Stomach (tissue), 4 donors: Measurements from ENCODE around the gene MAN2B1.

Experiments
- CTCF ChIP-seq, 7 experiments: fragments of 450-650 bp in 4 of 7; fragments of 200-600 bp in 3 of 7; sonication (generic) in 3 of 7; IDR thresholded peaks; one replicate each; pipeline ENCODE4 v1.5.1; 2016 to 2019; ENCODE audit warnings: antibody characterized with exemption in 7 of 7, control low read depth in 2 of 7, mild to moderate bottlenecking in 1 of 7
- POLR2A ChIP-seq, 4 donors: fragments of 450-650 bp; IDR thresholded peaks; one replicate each; pipeline ENCODE4 v1.6.1; 2016; ENCODE audit warnings: antibody characterized with exemption in 4 of 4, control low read depth in 2 of 4, mild to moderate bottlenecking in 1 of 4, moderate library complexity in 1 of 4
- POLR2AphosphoS5 ChIP-seq, 3 donors: sonication (generic); formaldehyde crosslinking; IDR thresholded peaks; one replicate each; pipeline ENCODE4 v1.6.1; 2016; ENCODE audit warnings: antibody characterized with exemption in 3 of 3

DNA sequence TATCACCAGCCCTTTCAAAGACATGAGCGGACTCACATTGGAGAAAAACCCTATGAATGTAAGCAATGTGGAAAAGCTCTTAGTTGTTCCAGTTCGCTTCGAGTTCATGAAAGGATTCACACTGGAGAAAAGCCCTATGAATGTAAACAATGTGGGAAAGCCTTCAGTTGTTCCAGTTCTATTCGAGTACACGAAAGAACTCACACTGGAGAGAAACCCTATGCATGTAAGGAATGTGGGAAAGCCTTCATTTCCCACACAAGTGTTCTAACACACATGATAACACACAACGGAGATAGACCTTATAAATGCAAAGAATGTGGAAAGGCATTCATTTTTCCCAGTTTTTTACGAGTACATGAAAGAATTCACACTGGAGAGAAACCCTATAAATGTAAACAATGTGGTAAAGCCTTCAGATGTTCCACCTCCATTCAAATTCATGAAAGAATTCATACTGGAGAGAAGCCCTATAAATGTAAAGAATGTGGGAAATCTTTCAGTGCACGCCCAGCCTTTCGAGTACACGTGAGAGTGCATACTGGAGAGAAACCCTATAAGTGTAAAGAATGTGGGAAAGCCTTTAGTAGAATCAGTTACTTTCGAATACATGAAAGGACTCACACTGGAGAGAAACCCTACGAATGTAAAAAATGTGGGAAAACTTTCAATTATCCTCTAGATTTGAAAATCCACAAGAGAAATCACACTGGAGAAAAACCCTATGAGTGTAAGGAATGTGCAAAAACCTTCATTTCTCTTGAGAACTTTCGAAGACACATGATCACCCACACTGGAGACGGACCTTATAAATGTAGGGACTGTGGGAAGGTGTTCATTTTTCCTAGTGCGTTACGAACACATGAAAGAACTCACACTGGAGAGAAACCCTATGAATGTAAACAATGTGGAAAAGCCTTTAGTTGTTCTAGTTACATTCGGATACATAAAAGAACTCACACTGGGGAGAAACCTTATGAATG is 38.2 kb downstream of the MAN2B1 start:
- TF ChIP-seq POLR2A (IDR thresholded peaks at IDR 0.05) = no peak
- TF ChIP-seq CTCF (IDR thresholded peaks at IDR 0.05) = no peak
- no peak for TF ChIP-seq POLR2AphosphoS5 (IDR thresholded peaks at IDR 0.05)
